Hepatocyte (in vitro differentiated cells): ENCODE data around the gene TRPT1.

Source experiments
- EZH2 ChIP-seq: fragments of 200-600 bp; sonication (generic); IDR thresholded peaks from 2 replicates; pipeline ENCODE4 v1.6.1; 2016; ENCODE audit warnings: antibody characterized with exemption, mild to moderate bottlenecking, borderline replicate concordance
- TF ChIP-seq, protein P1 (sequence below): fragments of 200-600 bp; sonication (generic); IDR thresholded peaks from 2 replicates; pipeline ENCODE4 v1.5.1; 2016; ENCODE audit warnings: antibody characterized with exemption, mild to moderate bottlenecking; ENCODE audit not compliant: poor library complexity

- TF ChIP-seq, protein P1, sequence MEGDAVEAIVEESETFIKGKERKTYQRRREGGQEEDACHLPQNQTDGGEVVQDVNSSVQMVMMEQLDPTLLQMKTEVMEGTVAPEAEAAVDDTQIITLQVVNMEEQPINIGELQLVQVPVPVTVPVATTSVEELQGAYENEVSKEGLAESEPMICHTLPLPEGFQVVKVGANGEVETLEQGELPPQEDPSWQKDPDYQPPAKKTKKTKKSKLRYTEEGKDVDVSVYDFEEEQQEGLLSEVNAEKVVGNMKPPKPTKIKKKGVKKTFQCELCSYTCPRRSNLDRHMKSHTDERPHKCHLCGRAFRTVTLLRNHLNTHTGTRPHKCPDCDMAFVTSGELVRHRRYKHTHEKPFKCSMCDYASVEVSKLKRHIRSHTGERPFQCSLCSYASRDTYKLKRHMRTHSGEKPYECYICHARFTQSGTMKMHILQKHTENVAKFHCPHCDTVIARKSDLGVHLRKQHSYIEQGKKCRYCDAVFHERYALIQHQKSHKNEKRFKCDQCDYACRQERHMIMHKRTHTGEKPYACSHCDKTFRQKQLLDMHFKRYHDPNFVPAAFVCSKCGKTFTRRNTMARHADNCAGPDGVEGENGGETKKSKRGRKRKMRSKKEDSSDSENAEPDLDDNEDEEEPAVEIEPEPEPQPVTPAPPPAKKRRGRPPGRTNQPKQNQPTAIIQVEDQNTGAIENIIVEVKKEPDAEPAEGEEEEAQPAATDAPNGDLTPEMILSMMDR: no peak
- TF ChIP-seq EZH2: no peak
These were observed 4.4 kb upstream of the TRPT1 start, which contains the start of gene DNAJC4 for GRCh38 chr11:64230171-64230984.
